ENCODE measurements around the gene IFNL4.
"Not testable (repeated sequence)": the region's sequence is repeated elsewhere in the genome, so short reads cannot be mapped to it uniquely, and the experiment has no call there.

Gene IFNL4

GRCh38 chr19:39257227-39257626, 8.6 kb upstream of the IFNL4 start:
- DNase-seq (ENCODE audit: low read depth in 2 of 2) = no peak

DNA sequence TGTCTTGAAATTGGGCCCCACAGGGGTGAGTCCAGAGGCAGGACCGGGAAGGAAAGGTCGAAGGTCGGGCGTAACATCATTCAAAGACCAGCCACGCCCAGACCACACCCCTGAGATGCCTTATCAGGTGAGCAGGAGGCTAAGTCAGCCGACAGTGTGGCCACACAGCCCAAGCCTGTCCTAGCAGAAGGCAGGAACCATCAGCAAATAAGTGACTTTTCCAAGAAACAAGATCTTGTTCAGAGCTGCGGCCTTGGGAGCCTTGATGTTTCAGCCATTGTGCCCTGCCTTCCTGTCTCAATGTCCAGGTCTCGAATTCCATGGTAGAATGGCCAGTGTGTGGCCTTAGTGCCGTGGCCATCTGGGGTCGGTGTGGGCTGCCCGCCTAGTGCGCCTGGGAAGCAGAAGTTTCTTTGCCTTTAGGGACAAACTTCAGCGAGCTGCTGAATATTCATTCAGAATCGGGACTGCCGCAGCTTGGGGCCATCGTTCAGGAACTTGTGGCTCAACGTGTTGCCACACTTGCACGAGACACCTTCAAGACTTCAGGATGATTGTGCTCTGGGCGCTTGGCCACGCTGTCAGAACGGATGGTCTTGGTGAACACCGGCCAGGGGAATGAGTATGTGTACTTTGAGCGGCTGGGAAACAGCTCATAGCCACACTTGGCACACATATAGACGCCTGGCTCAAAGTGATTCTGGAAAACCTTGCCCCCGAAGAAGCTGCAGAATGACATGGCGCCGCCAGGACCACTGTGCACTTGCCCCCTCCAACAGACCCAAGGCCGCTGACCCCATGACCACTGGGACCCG, 6.1 kb upstream of the IFNL4 start:
- no peak for DNase-seq (ENCODE audit: low read depth in 2 of 2)

DNA sequence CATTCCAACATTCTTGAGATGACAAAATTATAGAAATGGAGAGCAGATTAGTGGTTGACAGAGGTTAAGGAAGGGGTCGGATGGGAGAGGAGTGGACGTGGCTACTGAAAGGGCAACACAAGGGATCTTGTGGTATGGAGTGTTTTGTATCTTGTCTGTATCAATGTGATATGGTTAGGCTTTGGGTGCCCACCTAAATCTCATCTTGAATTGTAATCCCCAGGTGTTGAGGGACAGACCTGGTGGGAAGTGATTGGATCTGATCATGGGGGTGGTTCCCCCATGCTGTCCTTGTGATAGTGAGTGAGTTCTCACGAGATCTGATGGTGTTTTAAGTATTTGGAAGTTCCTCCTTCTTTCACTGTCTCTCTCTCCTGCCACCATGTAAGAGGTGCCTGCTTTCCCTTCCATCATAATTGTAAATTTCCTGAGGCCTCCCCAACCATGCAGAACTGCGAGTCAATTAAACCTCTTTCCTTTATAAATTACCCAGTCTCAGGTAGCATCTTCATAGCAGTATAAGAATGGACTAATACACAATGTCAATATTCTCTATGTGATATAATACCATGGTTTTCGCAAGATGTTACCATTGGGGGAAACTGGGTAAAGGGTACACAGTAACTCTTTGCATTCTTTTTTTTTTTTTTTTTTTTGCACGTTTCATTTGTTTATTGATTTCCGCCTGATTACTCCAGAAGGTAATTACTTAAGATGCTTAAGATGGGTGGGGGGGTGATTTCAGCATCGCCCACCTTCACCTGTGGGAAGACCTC, 4.9 kb upstream of the IFNL4 start:
- DNase-seq (ENCODE audit: low read depth in 2 of 2) = no peak

- DNase-seq (ENCODE audit: low read depth in 2 of 2) = no peak
These were observed 3.8 kb upstream of the IFNL4 start for GRCh38 chr19:39252458-39252857.

GRCh38 chr19:39251846-39252245, 3.2 kb upstream of the IFNL4 start:
- no peak for DNase-seq (ENCODE audit: low read depth in 2 of 2)

GRCh38 chr19:39251081-39251480, 2.4 kb upstream of the IFNL4 start:
- no peak for DNase-seq (ENCODE audit: low read depth in 2 of 2)

DNA sequence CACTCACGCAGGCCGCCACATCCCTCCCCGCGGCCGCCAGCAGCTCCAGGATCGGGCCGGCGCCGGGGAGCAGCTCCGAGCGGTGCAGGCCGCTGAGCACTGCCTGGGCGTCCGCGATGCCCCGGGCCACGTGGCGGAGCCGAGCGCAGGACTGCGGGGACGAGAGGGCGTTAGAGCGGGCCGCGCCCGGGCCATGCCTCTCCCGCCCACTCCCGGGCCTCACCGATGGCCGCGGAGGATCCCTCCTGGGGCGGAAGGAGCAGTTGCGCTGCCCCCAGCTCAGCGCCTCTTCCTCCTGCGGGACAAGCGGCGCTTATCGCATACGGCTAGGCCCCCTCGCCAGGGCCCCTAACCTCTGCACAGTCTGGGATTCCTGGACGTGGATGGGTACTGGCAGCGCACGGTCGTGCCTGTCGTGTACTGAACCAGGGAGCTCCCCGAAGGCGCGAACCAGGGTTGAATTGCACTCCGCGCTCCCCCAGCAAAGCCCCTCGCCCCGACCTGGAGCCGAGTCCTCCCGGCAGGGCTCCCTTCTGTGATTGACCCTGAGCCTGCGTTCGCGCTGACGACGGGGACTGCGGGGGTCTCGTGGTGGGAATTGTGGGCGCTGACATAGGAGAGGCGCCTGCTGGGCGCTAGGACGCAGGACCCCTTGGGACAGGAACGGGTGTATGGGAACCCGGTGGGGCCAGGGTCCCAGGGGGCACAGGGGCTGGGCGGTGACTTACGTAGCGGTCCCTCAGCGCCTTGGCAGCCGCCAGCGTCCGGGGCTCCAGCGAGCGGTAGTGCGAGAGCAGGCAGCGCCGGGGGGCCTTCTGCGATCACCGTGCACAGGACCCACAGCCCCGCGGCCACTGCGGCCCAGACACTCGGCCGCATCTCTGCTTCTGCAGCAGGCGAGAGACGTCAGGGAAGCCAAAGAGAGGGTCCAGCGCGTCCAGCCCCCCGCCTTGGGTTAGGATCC, 673 bp downstream of the IFNL4 start:
- no peak for DNase-seq (ENCODE audit: low read depth in 2 of 2)

- peak in 1 of 2 donors; percentile 32 for DNase-seq (ENCODE audit: low read depth in 2 of 2)
These were observed 1.5 kb downstream of the IFNL4 start for GRCh38 chr19:39246951-39247669.

GRCh38 chr19:39245166-39245565, 3.5 kb downstream of the IFNL4 start:
- DNase-seq (ENCODE audit: low read depth in 2 of 2) = not testable (repeated sequence)

GRCh38 chr19:39244410-39245100, 4.1 kb downstream of the IFNL4 start, which contains the start of gene IFNL3:
TSS of gene IFNL3 (minus strand) at chr19:39245006. CDS start at chr19:39244967, 39 bp downstream.
- not testable (repeated sequence) for DNase-seq (ENCODE audit: low read depth in 2 of 2)

- DNase-seq (ENCODE audit: low read depth in 2 of 2) = not testable (repeated sequence)
These were observed 4.9 kb downstream of the IFNL4 start for GRCh38 chr19:39243741-39244140.

DNA sequence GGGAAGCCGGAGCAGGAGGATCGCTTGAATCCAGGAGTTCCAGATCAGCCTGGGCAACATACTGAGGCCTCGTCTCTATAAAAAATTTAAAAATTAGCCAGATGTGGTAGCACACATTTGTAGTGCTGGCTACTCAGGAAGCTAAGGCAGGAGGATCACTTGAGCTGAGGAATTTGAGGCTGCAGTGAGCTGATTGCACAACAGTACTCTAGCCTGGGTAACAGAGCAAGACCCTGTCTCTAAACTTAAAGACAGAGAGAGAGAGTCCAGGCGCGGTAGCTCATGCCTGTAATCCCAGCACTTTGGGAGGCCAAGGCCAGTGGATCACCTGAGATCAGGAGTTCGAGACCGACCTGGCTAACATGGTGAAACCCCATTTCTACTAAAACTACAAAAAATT, 8.2 kb downstream of the IFNL4 start:
- DNase-seq (ENCODE audit: low read depth in 2 of 2) = no peak

GRCh38 chr19:39238944-39239343, 9.7 kb downstream of the IFNL4 start:
- DNase-seq (ENCODE audit: low read depth in 2 of 2) = no peak

DNA sequence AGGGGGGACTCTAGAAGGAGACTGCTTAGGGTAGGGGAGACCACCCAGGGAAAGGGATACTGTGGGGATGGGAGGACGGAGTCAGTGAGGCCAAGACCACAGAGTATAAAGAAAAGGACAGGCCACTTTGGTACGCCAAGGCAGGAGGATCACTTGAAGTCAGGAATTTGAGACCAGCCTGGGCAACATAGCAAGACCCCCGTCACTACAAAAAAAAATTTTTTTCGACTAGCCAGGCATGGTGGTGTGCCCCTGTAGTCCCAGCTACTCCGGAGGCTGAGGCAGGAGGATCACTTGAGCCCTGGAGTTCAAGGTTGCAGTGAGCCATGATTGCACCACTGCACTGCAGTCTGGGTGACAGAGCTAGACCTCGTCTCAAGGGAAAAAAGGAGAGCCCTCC, 10.4 kb downstream of the IFNL4 start:
- no peak for DNase-seq (ENCODE audit: low read depth in 2 of 2)

- DNase-seq (ENCODE audit: low read depth in 2 of 2) = peak; percentile 26 to 39
These were observed 11.2 kb downstream of the IFNL4 start for GRCh38 chr19:39237200-39238184.

DNA sequence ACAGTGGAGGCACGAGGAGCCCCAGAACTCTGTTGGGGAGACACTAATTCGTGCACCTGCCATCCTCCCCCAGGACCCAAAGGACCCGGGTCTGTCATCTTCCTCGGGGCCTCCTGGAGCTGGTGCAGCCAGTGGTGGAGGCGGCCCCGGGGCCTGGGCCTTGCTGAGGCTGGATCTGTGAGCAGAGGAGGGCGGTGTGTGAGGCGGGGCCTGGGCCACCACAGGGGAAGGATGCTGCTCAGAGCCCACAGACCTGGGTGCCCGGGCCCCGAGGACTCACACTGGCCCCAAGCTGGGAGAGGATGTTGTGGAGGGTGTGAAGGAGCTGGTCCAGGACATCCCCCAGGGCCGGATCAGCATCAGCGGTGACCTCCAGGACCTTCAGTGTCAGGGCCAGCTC, 12.1 kb downstream of the IFNL4 start:
- no peak for DNase-seq (ENCODE audit: low read depth in 2 of 2)

DNA sequence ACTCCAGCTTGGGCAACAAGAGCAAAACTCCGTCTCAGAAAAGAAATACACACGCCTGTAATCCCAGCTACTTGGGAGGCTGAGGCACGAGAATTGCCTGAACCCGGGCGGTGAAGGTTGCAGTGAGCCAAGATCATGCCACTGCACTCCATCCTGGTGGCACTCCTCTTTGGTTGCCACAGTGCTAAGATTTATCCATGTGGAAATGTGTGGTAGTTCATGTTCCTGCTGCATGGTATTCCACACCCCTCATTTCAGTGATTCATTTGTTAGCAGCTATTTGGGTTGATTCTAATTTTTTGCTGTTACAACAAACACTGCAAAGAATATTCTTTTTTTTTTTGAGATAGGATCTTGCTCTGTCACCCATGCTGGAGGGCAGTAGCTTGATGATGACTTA, 15.9 kb downstream of the IFNL4 start:
- DNase-seq (ENCODE audit: low read depth in 2 of 2) = no peak

GRCh38 chr19:39230096-39230764, 18.4 kb downstream of the IFNL4 start:
- no peak for DNase-seq (ENCODE audit: low read depth in 2 of 2)

- no peak for DNase-seq (ENCODE audit: low read depth in 2 of 2)
These were observed 23.7 kb downstream of the IFNL4 start for GRCh38 chr19:39224910-39225309.
